NCI-H1694 treated with DMSO at 0.1 percent for 48 hours (cell line): Measurements from ENCODE around the gene MEIKIN.
A peak's percentile ranks its signal among the peaks of the same experiment; 100 is the strongest.
"Not testable (repeated sequence)": the region's sequence is repeated elsewhere in the genome, so short reads cannot be mapped to it uniquely, and the experiment has no call there.

Experiments
- DNase-seq: peaks from one replicate; lab custom pipeline; 2025; lab: John Stamatoyannopoulos, UW

Gene MEIKIN

DNA sequence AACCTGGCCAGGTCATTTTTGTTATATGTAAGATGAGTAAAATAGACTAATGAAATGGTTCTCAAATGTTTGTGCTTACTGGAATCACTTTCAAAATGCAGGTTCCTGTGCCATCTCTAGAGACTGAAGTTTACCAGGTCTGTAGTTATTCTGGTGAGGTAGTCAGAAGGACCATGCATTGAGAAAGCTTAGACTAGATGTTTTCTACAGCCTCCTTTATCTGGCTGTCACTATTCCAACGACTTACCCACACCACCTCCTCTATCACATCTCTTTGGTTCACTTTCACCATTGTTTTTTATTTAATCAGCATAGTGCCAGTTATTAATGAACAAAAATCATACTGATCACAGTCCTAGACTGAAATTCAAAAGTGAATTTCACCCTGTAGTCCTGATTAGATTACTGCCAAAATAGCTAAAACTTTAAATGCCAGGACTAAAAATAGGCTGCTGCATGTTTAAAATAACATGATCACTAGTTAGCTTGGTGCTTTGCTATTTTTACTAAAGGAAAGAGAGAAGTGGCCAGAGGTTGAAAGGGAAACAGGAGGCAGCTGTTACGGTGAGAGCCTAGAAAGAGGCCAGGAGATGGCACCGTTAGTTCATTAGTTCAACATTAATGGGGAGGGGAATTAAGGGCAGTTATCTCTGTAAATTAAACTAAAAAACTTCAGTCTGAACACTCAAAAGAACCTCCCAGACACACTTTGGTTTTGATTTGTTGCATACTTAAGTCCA, 134.8 kb downstream of the MEIKIN start:
- DNase-seq: no peak

DNA sequence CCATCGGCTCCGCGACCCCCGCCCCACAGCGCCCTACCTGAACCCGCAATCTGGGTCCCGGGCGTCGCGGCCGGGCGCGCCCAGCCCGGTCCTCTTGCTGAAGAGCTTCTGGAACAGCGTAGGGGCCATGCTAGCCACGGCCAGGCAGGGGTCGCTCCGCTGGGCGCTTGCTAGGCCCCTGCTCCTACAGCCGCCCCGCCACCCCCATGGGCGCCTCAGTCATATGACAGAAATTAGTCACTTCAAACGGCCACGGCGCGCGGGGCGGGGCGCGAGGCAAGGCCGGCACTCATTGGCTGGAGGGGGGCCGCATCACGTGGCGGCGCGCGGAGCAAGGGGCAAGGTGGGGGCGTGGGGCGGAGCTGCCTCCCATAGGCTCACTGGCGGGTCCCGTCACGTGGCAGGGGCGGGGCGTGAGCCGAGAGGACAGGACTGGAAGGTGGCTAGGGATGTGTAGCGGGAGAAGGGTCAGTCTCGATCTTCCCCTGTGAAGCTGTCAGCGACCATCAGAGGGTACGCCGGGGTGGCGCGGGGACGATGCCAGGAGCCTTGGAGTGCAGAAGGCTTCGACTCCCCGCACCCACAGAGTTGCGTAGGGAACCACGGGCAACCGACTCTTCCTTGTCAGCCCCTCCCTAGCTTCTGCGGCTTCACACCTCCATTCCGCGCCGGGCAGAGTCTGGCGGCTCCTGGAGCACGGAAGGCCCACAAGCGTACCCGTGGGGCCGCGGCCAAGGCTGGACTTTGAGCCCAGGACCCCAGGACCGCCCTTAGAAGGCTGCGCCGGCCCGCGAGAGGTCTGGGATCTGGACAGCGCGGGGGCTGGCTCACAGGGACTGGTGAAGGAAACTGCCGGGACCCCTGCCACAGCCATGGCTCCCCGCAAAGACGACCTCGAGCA, 148.4 kb downstream of the MEIKIN start, which contains the start of gene FNIP1:
TSS of gene FNIP1 (minus strand) at position 225 of the 901 bp plus-strand sequence. CDS start at position 129, 96 bp downstream.
- DNase-seq: peak; percentile 81

DNA sequence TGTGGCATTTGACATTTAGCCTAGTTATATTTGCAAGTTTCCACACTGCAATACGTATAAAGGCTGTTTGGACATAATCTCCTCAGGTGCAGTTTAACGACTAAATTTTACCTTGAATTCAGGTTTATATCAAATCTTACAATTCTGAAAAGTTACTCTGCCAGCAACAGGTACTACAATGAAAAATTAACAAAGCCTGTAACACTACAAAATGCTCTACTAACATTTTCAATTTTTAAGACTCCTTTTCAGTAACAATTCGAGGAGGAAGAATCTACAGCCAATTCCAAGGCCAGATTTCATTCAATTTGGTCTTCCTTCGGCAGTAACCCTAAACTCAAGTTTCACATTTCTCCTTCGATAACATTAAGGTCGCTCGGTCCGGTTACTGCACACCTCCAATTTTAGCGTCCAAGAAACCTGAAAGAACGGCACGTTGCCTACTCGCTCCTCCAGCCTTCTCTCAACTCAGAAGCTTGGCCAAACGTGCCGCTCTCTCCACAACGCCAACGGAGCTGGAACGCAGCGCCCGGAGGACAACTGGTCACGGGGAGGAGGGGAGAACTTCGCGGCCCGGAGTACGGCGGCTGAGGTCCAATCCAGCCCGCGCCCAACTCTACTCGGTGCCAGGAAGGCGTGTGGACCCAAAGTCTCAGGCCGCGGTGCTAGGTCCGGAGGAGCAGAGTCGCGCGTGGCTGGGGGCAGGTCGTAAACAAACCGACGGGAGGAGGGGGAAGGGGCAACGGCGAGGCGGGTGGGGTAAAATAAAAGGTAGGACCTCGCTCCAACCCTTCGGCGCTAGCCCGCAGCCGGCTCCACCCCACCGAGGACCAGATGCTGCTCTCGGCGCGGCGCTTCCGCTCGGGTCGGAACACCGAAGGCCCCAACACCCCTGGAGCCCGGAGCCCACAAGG, 149.3 kb downstream of the MEIKIN start:
- DNase-seq: no peak

DNA sequence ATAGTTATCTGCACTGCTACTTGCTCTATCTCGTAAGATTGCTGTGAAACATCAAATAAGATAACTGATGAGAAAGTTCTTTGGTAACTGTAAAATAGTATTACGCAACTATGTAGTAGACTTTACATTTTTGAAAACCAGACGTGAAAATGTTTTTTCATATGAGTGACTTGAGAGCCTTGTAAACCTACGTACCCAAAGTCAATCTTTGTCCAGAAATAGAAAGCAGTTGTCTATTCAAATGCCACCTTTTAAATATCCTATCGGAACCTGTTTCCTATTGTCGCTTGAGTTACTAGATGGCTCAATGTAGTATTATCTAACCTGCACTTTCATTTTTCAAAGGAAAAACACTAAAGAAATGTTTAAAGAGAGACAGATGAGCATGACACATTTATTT, 150.2 kb downstream of the MEIKIN start:
- DNase-seq: no peak

DNA sequence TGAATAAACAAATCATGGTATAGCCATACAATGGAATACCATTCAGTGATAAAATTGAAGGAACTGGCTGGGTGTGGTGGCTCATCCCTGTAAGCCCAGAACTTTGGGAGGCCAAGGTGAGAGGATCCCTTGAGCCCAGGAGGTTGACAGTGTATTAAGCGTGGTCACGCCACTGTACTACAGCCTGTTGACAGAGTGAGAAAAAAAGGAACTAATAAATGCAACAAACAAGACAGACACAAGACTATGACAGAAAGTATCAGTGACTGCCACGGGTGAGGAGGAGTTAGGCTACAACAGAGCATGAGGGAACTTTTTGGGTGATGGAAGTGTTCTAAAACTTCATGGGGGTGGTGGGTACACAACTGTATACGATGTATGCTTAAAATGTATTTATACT, 150.9 kb downstream of the MEIKIN start:
- DNase-seq: no peak

DNA sequence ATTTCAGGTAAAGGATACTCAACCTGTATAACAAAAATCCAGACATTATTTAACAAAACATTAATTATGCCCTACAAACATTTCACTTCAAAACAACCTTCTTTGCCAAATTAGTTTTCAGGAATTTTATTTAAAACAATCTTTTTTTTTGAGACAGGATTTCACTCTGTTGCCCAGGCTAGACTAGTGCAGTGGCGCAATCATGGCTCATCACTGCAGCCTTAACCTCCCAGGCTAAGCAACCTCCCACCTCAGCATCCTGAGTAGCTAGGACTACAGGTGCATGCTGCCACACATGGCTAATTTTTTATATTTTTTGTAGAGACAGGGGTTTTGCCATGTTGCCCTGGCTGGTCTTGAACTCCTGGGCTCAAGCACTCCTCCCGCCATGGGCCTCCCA, 152.6 kb downstream of the MEIKIN start:
- DNase-seq: no peak

DNA sequence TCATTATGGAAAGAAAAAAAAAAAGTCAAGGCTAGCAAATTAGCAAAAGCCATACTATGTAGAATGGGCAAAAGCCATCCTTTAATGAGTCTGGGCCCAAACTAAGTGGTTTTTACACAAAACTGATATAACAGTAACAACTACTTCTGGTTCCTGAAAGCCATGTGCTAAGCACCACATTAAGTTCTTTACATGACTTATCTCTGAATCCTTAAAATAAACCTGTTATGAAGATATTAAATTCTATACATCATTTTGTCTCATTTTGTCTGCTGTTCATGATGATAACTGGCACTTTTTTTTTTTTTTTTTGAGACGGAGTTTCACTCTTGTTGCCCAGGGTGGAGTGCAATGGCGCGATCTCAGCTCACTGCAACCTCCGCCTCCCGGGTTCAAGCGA, 153.6 kb downstream of the MEIKIN start:
- no peak for DNase-seq

DNA sequence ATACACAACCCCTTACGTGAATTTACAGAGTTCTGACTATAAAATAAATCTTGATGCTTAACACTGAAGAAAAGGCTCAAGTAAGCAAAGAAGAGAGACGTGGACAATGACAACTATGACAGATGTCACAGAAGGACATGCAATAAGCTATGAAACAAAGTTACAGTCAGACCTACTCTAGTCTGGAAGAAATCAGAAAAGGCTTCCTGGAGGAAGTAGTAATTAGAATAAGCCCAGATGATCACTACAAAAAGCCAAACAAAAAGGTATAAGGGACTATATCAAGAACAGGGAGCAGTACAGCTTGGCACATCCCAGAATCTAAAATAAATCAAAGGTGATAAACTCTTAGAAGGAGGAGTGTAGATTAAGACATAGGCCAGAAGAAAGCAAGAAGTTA, 154.9 kb downstream of the MEIKIN start:
- DNase-seq: no peak

DNA sequence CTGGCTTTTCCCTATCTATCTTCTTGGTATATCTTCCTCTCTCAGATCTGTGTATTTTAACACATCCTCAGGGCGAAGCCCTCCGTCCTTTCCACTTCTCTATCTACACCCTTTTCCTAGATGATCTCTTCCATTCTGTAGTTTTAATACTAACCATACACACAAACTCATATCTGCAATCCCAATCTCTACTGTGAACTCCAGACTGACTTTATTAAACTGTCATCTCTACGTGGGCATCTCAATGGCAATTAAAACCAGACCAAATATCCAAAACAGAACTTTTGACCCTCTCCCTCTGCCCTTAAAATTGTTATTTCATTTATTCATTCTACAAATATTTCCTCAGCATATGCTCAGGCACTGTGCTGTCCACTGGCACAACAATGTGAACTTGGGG, 155.7 kb downstream of the MEIKIN start:
- DNase-seq: no peak

DNA sequence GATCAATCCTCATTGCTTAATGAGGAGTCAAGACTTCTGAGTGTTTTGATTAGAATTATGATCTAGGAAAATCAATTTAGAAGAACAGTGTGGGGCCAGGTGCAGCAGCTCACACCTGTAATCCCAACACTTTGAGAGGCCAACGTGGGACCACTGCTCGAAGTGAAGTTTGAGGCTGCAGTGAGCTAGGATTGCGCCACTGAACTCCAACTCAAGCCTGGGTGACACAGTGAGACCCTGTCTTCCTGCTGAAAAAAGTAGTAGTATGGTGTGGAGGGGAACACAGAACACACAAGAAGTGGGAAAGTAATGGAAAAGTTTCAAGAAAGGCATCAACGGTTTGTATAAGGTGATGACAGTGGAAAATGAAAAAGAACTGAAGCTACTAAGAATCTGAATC, 157.7 kb downstream of the MEIKIN start:
- DNase-seq: no peak

DNA sequence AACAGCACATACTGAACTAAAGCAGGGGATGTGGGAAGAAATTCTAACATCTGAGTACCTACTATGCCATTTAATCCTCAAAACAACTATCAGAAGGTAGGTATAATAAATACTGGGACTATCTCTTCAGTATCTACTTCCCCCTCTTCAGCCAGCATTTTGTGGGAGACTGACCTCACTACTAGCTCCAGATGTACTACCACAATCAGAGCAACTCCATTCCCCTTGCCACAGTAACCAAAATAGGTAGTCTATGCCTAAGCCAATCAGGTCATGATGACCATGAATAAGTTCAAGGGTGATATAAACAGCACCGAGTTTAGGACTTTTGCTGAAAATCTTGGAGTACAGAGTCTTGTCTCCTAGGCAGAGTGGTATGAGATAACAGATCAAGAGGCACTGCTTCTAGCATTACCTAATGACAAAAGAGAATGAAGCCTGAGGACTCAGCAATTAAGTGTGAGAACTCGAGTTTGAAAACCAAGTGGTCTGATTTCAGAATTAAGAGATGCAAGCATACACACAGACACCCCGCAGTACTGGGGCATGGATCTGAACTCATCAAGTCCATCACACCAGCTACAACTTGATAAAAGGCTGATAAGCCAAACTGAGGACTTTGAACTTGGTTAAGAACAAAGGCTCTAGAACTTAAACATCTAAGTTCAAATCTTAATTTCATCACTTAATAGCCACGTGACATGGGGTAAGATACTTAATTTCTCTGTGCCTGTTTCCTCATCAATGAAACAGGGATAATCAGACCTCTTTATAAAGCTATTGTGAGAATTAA, 158.4 kb downstream of the MEIKIN start:
- no peak for DNase-seq

DNA sequence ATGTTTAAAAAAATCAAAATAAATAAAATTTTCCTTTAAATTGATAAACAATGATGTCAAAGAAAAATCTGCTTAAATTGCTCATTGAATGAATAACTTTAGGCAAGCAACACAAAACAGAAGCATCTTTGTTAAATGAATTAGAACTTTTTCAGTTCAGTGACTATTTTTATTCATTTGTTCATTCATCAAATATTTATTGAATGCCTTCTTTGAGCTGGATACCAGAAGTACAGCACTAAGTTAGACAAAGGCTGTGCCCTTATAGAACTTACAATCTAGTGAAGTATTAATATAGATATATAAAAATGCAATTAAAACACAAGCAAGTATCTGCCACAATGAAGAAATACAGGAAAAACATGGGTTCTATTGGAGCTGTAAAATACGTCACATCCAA, 159.4 kb downstream of the MEIKIN start:
- DNase-seq: no peak

DNA sequence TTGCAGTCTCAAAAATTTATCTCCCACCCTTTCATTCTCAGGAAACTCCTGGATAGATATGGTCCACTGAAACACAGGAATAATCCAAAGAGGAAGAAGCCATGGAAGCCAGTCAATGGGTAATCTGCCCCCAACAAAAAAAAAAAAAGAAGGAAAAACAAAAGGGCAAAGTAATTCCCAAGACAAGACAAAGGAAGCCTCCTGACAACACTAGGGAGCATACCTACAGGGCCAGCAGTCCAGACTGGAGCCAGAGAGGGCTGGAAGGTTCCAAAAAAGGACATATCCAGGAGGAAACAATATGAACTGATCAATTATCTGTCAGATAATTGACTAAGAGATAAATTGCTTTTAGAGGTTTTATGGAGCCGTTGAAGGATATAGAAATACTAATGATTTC, 161.6 kb downstream of the MEIKIN start:
- no peak for DNase-seq

DNA sequence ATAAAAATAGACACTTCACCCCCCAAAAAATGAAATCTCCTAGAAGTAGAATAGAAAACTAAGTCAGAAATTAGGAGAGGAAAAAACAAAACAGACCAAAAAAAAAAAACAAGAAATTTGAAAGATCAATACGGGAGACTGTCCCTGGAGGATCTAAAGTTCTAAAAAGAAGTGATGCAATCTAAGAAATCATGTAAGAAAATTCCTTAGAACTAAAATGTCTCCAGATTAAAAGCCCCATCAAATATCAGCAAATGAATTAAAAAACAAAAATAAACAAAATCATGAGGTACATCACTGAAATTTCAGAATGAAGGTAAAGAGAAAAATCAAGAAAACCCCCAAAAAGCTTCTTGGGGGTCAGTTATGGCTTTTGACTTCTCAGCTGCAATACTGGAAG, 162.1 kb downstream of the MEIKIN start:
- DNase-seq: no peak

DNA sequence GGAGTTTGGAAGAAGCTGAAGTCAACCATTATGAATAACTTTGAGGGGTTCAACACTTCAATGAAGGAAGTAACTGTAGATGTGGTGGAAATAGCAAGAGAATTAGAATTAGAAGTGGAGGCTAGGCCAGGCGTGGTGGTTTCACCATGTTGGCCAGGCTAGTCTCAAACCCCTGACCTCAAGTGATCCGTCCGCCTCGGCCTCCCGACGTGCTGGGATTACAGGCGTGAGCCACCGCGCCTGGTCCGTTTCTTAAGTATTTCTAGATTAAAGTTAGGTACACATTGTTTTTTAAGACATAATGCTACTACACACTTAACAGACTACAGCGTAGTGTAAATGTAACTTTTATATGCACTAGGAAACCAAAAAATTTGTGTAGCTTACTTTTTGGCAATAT, 162.7 kb downstream of the MEIKIN start:
- DNase-seq: no peak

DNA sequence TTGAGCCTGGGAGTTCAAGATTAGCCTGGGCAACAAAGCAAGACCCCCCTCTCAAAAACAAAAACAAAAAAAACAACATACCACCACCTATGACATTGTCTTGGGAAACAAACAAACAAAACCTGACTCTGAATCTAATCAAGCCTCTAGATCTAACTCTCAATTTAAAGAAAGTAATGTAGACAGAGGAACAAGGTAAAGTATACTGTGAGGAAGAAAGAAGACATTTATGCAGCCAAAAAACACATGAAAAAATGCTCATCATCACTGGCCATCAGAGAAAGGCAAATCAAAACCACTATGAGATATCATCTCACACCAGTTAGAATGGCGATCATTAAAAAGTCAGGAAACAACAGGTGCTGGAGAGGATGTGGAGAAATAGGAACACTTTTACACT, 167.3 kb downstream of the MEIKIN start:
- DNase-seq: not testable (repeated sequence)

DNA sequence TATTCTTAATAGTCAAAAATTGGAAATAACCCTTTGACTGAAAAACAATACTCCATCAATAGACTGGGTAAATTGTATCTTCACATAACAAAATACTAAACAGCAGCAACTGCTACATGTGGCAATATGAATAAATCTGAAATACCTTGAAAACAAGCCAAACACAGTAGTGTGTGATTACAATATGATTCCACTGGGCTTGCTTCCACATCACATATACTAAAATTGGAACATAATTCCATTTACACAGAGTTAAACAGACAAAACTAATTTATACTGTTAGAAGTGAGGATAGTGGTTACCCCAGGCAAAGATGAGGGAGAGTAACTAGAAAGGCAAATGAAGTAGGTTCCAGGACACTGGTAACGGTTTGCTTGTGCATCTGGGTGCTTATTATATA, 169.0 kb downstream of the MEIKIN start:
- DNase-seq: no peak

DNA sequence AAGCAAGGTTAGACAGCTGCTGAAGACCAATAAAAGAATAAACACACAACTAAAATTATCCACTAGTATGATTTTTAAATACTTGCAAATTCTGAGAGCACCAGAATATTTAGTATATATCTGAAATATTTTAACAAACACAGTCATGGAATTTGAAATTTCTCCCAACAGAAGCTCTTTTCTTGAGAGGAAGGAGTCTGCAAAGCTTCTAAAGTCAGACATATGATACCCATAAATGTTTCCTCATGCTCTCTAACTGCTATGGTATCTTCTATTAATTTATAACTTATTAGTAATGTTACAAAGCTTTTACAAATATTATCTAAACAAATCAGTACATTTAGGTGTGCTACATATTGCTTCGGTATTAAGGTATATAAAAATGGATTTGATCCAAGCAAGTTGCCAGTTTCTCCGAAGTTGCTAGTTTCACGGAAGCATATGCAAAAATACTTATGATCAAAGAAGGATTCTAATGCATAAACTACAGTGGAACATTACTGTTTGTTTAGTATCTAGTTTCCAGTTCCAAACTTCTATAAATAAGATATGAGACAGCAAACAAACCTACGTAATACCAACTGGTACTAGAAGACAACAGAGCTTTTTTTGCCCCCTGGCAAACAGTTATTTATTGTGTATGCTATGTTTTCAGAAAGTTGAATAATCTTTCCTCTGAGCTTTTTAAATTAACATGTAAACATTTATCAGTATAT, 170.7 kb downstream of the MEIKIN start:
- DNase-seq: no peak

DNA sequence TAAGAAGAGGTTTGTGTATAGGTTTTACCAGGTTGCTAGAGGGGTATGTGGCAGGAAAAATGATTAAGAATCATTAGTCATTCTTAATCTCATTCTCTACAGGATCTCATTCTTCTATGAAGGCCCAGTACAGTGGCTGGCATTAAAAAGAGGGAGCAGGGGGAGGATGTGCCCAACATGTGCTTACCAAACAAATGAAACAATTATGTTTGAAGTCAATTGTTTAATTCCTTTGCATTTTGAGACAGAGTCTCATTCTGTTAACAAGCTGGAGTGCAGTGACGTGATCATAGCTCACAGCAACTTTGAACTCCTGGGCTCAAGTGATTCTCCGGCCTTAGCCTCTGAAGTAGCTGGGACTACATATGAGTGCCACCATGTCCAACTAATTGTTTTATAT, 171.7 kb downstream of the MEIKIN start:
- no peak for DNase-seq

DNA sequence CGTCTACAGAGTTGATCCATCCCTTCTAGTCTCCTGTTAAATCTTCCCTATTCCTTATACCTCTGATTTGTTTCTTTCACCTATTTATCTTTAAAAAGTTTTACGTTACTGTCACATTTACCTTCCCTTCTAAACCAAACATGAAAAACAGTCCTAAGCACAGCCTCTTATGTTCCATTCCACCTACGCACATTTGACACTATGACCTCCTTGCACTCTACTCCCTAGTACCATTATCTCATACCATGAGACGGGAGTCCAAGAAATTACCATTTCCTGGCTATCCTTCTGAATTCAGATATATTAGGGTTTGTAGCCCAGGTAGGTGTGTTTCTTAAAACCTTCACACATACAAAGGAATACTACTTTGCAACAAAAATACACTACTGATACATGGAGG, 173.8 kb downstream of the MEIKIN start:
- DNase-seq: no peak

DNA sequence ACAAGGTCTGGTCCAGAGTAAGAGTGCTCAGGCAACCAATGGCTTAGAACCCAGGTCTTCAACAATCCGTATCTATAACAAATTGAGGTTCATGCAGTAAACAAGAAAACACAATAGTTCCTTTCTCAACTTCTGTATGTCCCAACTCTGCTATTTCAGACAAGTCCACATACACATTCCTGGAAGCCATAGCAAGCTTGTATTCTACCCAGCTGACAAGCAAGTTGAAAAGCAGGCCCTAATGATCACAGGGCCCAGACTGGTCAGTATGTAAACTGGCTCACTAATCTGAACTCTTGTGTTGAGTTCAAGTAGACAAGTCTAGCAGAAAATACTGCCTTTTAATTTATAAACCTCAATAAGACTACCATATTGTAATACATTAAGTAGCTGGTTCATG, 175.5 kb downstream of the MEIKIN start:
- no peak for DNase-seq
